ENCODE measurements around the gene EVX2.

The EVX2 gene

DNA sequence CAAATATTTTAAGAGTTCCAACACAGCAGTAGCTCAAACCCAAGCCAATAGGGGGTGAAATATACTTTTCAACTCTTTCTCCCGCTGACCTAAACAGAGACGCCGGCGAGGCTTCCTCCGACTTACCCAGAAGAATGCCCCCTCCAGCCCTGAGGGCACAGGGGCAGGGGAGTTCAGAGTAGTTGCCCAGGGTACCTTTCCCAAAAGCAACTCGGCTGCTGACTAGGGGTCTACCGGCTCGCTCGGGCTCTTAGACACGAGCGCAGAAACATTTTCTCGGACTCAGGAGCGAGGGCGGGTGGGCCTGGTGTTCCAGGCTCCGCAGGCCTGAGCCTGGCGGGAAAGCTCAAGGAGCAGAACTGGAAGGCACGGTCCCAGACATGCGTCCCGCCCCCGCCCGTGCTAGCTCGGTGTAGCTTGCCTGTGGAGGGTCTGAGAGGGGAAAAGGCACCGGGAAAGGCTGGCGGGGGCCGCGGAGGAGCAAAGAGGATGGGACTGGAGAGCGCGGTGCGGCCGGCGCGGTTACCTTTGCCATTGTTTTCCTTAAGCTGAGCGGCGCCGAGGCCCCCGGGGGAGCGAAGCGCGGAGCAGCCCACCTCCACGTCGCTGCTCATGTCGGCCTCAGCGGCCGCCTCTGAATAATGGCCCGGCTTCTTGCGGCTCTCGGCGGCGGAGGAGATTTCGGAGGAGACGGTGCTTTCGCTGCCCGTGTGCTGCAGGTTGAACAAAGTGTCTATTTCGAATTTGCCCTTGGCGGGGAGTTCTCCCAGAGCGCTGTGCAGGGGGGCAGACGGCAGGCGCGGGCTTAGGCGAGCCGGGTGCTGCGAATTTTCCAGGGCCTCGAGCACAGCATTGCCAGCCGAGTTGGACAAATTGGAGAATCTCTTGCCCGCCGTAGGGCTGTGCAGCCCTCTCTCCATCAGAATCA, 674 bp downstream of the EVX2 start:
- DNase-seq (ENCODE audit: low read depth): no peak

DNA sequence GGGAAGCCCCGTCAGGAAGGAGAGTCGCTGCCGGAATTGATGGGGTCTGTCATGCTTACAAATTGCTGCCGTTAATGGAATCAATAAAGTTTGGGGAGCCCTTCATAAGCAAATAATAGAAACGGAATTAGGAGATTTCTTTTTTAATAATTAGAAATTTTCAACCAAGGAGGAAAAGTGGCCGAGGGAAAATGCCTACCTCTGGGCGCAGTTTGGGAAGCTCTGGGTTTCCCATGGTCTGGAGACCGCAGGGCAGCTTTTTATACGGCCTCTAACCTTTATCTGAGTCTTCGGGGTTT, 1.3 kb downstream of the EVX2 start:
- DNase-seq (ENCODE audit: low read depth): no peak

DNA sequence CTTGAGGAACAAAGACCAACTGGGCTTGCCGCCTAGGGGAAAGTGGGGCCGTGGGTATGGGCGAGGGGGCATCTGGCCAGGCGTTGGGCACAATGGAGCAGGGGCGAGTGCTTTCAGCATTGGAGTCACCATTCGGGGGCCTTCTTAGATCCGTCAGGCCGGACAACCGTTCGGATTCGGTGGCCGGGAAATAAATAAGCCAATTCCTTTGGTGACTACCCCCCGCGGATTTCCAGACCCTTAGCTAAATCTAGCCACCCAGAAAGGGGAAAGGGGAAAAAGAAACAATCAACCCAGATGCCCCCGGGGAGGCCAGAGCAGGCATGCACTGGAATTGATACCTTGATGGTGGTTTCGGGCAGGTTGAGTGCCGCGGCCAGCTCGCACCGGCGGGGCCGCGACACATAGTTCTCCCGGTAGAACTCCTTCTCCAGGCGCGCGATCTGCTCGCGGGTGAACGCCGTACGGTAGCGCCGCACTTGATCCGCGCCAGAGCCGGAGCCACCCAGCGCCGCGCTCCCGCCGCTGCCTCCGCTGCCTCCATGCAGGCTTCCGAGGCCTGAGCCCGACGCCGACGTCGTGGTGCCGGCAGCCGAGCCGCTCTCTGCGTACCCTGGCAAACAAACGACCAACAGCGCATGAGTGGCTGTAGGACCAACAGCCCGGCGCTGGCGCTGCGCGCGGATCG, 1.8 kb downstream of the EVX2 start:
- no peak for DNase-seq (ENCODE audit: low read depth)

- DNase-seq (ENCODE audit: low read depth): no peak
Measured at GRCh38 chr2:176081376-176081836, 2.4 kb downstream of the EVX2 start.

GRCh38 chr2:176080540-176081375, 3.0 kb downstream of the EVX2 start:
- DNase-seq (ENCODE audit: low read depth): no peak

GRCh38 chr2:176079831-176080539, 3.8 kb downstream of the EVX2 start:
- DNase-seq (ENCODE audit: low read depth): no peak

- DNase-seq (ENCODE audit: low read depth): no peak
Measured at GRCh38 chr2:176079285-176079830, 4.4 kb downstream of the EVX2 start.

DNA sequence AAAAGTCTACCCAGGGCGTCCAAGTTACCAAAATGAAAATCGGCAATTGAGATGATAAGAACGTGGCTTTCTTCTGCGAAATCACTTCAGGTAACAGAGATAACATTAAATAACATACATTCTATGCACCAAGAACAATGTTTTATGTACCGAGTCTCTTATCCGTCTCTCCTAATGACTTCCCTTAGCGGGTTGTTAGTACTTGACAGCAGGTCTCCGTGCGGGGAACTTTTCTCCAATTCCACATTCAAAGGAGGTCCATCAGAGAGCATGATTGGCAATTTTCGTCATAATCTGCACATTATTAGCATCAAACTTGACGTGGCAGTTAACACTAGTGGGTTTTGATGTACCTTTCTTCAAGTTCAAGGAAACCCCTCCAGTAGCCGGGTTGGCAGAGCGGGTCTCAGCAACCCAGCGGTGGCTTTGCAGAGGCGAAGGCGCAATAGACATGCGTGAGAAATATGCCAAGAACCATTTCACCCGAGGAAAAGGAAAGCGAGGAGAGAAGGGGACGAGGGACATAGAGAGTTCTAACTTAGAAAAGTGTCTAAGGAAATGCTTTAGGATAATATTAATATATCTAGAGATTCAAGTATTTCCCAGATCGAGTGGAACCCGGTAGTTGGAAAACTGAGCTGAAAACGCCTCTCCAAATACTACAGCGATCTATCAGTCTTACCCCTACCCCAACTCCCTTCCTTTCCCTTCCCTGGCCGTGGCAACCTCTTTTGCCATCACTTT, 5.0 kb downstream of the EVX2 start:
- DNase-seq (ENCODE audit: low read depth): no peak

DNA sequence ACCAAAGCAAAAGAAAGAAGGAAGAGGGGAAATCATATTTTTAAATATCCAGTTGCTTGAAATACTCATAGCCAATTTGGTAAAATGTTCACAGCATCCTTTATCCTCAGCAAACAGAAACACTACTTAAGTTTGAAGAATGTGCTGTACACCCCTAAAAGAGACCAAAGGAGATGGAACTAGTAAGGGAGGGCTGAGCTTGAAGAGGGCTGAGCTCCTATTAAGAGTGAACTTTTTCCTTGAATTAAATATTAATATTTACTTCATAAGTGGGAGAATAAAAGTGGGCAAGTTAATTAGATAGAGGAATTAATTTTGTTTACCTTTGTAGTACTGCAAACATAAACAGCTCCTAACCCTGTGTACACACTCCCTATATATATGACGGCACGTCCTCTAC, 7.0 kb downstream of the EVX2 start:
- no peak for DNase-seq (ENCODE audit: low read depth)

- no peak for DNase-seq (ENCODE audit: low read depth)
Measured at GRCh38 chr2:176076063-176076462, 7.7 kb downstream of the EVX2 start.

- no peak for DNase-seq (ENCODE audit: low read depth)
Measured at GRCh38 chr2:176075481-176075880, 8.3 kb downstream of the EVX2 start.

DNA sequence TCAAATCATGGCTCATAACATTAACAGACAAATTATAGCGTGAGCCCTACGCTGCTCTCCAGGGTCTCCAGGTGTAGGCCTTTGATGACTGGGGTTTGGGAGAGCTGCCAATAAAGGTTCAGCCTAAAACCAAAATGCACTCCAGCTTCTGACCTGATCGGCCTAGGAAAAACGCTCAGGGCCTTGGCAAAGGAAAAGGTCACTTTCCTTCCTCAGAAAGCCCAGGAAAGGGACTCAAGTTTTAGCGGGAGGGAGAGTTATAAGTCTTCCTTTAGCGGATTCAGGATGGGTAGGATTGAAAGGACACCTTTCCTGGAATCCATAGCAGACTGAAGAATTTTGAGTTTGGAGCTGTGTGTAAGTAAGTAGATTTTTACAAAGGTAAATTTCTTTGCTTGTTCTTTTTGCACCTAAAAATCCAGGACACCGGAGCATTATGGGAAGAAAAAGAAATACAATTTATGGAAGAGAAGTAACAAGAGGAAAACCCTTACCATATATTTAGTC, 8.8 kb downstream of the EVX2 start:
- no peak for DNase-seq (ENCODE audit: low read depth)

DNA sequence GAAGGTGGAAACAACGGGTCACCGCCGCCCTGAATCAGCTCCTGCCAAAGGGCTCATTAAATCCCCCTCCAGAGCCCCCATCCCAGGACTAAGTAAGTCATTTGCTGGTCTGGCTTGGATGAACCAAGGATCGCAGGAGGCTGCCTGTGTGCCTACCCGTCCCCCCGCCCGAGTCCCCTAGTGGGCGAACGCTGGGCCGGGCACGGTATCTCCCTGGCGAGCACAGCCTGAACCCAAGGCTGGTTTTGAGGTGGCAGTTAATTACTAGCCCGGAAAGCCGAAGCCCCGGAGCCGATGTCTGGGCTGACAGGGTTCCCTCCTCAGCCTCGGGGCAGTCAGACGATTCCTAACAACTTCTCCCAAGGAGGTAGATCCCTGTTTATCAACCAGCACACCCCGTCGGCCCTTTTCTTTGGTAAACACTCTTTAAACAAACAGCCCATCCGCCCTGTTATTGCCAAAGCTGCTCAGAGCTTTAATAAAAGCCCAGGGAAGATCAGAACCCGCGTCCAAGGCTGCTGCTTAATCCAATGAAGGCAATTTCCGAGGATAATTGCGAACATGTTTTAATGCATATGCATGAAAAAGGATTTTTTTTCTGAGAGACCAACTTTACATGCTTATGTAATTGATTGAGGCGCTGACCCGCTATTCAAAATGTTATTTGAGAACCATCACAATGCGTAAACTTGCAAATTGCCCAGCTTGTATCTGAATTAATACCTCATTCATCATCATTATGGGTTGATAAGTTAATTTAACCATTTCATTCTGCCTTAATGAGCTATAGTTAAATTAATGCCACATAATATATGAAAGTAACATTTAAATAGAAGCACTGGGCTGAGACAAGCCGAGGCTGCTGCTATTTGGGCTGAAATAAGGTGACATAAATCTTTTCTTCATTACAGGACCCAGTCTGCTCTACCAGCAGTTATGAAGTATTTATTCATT, 10.5 kb downstream of the EVX2 start:
- DNase-seq (ENCODE audit: low read depth): no peak

- DNase-seq (ENCODE audit: low read depth): no peak
Measured at GRCh38 chr2:176072292-176072669, 11.5 kb downstream of the EVX2 start.

GRCh38 chr2:176071330-176072291, 12.2 kb downstream of the EVX2 start:
- no peak for DNase-seq (ENCODE audit: low read depth)

GRCh38 chr2:176068419-176068832, 15.3 kb downstream of the EVX2 start:
- DNase-seq (ENCODE audit: low read depth): no peak

DNA sequence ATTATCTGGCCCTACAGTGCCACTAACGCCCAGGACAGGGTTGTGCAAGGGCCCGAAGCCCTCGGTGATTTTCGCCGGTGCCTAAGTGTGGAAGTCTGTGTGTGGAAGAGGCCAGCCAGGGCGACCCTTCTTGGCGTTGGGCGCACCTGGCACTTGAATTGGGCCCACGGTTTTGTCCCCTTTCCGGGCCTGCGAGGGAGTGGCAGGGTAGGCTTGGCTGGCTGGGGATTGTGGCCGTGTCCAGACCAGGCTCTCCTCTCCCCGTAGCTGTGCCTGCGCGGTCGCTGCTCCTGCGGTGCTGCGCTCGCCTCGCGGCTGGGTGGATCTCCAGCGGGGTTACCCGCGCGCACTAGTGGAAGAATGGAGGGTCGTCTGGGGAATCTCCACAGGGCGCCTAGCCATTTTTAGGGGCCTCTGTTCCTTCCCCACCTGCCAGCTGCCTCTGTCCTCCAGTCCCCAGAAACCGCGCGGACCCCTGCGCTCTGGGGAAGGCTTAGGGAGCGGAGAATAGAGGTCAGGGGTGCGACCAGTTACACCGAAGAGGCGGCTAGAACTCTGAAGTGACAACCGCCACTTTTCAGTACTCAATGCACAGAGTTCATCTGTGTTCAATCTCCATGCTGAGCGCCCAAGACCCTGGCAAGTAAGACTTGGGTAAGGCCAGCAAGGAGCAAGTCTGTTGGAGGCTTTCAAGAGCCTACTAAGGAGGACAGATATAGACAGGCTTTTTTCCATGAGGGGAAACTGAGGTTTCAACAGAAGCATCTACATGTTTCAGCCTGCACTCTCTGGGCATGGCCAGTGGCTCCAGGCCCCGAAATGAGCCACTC, 16.0 kb downstream of the EVX2 start:
- DNase-seq (ENCODE audit: low read depth): no peak
